NCI-H345 treated with DMSO at 0.1 percent for 48 hours (cell line): ENCODE results near the gene ARFIP2.
"Not testable (repeated sequence)": the region's sequence is repeated elsewhere in the genome, so short reads cannot be mapped to it uniquely, and the experiment has no call there.

Experiments used
- DNase-seq: peaks from one replicate; lab custom pipeline; 2025; ENCODE audit not compliant: unreplicated experiment; lab: John Stamatoyannopoulos, UW

The ARFIP2 gene, protein sequence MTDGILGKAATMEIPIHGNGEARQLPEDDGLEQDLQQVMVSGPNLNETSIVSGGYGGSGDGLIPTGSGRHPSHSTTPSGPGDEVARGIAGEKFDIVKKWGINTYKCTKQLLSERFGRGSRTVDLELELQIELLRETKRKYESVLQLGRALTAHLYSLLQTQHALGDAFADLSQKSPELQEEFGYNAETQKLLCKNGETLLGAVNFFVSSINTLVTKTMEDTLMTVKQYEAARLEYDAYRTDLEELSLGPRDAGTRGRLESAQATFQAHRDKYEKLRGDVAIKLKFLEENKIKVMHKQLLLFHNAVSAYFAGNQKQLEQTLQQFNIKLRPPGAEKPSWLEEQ

DNA sequence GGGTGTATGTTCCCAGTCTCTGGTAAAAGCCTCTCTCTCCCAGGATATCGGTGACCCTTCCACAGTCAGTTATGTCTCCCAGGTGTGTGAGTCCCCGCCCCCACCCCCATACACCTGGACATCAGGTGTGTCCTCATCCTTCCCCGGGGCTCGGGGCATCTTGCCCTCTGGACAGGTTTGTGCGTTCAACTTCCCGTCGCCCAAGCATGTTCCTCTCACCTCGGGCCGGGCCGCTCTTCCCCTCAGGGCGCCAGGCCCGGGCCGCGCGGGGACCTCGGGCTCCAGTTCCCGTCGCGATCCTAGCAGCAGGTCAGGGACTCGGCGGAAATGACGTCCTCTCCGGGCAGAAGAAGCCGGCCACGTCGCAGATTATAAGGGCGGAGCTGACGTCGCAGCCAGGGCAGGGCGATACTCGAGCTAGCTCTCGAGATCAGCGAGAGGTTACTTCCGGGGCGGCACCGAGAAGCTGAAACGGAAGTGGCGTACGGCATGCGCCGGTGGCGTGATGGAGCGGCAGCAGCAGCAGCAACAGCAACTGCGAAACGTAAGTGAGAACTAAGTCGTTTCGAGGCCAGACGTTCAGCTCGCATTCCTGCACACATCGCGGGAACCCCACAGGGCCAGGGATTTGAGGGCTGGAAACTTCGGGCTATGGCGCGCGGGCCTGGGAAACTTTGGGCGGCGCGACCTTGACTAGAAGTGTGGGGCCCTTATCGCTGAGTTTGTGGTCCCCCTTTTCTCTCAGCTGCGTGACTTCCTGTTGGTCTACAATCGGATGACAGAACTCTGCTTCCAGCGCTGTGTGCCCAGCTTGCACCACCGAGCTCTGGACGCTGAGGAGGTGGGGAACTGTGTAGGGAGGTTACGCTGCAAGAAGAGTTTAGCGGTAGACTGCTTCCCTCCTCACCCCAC lies at the start of gene ARFIP2, which contains the start of gene TIMM10B:
Gene ARFIP2 (minus strand): TSS at position 320 of the 912 bp plus-strand sequence. CDS start 910 bp downstream, outside the sequence.
Gene TIMM10B (plus strand): TSS at position 490 of the 912 bp plus-strand sequence. CDS start 16 bp downstream, at position 506.
- peak; percentile 91 for DNase-seq

DNA sequence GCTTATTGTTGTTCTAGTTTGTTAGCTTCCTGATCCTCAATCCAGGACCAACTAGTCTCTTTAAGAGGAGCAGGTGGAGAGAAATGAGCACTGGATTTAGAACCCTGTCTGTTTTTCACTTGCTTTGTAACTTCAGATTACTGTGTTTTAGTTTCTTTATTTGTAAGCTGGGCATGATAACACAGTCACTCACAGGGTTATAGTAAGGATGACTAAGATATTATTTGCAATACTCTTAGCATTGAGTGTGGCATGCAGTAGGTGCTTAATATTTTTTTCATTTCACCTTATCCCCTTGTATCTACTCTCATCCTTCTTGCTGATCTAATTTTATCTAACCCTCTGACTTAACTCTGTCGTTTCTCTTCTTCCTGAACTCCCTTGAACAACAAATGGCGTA lies 49.7 kb upstream of the ARFIP2 start:
- no peak for DNase-seq

DNA sequence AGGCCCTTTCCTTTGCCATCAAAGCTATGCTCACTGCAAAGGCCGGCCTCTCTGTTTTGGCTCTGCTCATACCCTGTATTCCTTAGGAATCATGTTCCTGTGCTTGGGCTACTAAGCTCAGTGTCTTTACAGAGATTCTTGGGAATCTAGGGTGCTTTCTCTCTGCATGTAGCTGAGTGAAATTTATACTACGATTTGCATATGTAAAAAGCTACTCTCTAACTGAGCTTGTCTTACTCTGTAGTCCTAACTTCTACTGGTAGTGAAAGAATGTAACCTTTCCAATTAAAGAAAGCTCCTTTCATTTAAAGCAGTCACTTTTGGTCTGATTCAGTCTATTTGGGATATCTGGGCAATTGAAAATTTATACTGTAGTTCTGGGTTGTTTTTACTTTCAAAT lies 48.1 kb upstream of the ARFIP2 start:
- no peak for DNase-seq

- no peak for DNase-seq
Observed at GRCh38 chr11:6526411-6527135, 45.4 kb upstream of the ARFIP2 start.

DNA sequence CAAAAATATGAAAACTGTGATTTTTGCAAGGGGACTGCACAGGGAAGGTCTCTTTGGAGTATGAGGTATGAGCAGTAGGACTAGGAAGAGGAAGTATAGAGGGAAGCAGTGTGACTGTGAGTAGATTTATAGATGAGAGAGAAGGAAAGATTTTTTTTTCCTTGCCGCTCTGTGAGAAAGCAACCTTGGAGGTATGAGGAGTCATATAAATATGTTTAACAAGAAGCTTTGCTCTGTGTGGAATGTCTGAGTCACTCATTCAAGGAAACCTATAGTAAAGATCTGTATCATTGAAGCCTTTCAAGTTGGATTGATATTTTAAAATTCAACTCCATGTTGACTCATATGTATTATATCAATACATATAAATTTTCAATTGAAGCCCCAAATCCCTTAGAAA lies 42.1 kb upstream of the ARFIP2 start:
- DNase-seq = no peak

GRCh38 chr11:6521946-6522345 lies 40.8 kb upstream of the ARFIP2 start:
- not testable (repeated sequence) for DNase-seq

DNA sequence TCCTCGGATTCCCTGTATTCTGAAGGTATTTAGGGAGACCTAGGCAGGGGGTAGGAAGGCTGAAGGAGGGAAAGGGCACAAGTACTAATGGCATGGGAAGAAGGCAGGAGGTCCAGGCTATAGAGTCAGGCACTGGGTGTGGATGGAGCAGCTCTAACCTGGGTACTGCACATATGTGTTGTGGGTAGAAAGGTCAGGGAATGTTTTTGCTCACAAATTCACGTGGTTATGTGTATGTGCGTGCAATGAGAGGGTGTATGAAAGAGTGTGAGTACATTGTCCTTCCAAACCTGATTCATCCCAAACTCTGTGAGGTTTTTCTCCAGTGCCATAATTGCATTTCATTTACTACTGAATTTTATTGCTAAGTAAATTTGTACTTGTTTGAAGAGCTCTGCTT lies 39.1 kb upstream of the ARFIP2 start:
- no peak for DNase-seq

DNA sequence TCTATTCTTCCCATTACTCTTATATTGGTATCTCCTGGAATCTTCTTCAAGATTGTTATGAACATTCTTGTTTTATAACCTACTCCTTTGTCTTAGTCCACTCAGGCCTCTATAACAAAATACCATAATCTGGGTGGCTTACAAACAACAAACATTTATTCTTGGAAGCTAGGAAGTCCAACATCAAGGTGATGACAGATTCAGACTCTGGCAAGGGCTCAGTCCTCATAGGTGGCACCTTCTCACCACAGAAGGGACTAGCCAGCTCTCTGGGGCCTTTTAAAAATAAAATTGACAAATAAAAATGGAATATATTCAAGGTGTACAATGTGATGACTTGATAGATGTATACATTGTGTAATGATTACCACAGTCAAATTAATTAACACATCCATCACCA lies 35.7 kb upstream of the ARFIP2 start:
- no peak for DNase-seq

GRCh38 chr11:6505577-6506240 lies 24.6 kb upstream of the ARFIP2 start:
- peak; percentile 28 for DNase-seq

- no peak for DNase-seq
Observed at GRCh38 chr11:6504166-6504565, 23.0 kb upstream of the ARFIP2 start.

GRCh38 chr11:6502382-6502781 lies 21.3 kb upstream of the ARFIP2 start:
- no peak for DNase-seq

DNA sequence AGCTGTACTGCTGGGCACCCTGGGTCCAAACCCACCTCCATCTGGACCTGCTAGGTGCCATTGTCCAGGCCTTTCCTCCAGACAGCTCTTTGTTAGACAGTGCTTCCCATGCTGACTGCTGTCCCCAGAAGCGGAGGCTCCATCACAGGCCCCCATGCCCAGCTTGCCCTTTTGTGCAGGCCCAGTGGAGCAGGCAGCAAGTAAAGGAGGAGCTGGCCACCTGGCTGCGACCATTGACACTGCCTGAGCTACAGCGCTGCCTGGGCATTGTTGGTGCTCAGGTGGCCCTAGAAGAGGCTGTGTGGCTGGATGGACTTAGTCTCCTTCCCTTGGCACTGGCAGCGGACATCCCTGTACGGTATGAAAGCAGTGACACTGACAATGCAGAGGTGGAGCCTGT lies 17.4 kb upstream of the ARFIP2 start:
- DNase-seq = no peak

GRCh38 chr11:6498121-6498520 lies 17.0 kb upstream of the ARFIP2 start:
- no peak for DNase-seq

DNA sequence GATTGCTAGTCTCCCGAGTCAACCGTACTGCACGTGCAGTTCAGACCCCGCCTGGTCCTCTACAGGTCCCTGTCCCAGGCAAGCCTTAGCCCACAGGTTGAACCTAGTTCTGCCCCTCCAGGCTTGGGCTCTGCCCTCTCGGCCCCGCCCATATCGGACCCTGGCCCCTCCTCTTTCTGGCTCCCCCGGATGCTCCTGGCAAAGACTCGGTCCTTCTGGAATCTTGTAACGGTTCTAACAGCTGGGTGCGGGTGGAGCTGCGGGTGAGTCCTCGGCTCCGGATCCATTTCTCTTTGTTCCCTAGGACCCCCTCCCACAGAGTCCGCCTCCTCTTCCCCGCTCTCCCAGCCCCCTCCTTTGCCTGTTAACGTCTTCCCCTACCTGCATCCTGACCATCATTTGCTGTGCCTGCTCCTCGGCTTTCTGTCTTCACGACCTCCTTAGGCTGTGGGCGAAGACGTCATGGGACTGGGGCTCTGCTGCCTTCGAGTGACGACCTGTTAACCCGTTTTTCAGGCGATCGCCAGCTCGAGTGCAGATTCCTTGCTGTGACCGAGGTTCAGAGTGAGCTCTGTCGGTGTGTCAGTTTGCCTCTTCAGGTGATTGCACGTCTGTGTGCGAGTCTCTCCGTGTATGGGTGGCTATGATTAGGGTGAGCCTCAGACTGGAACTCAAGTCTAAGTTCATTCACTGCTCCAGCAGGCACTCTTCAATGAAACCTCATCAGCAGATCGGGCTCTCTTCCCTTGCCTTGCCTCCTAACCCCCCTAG lies 16.1 kb upstream of the ARFIP2 start, which contains the start of gene DNHD1:
Gene DNHD1 (plus strand): TSS at position 212 of the 771 bp plus-strand sequence. CDS start 936 bp downstream, outside the sequence.
- DNase-seq = no peak

GRCh38 chr11:6489306-6489705 lies 8.2 kb upstream of the ARFIP2 start:
- DNase-seq = no peak

DNA sequence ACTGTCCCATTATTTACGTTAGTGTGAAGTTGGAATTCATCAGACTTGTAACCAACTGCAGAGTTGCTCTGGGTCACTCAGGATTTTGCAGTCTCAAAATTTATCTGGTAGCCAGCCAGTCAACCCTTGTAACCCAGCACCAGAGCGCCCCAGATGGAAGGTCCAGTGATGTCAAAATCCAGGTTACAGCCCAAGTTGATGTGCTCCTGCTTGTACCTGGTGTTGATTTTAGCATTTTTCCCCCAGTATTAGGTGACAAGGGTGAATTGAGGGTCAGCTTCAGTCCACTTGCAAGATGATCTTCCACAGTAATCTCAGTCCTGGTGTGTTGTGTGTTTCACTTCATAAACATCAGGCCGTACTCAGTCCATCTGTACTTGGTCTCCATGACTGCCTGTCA lies 7.7 kb upstream of the ARFIP2 start:
- no peak for DNase-seq

DNA sequence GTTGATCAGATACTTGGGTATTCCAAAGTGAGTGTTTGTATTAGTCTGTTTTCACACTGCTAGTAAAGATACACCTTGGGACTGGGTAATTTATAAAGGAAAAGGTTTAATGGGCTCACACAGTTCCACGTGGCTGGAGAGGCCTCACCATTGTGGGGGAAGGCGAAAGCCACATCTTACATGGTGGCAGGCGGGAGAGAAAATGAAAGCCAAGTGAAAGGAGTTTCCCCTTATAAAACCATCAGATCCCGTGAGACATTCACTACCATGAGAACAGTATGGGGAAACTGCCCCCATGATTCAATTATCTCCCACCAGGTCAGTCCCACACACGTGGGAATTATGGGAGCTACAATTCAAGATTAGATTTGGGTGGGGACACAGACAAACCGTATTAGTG lies 7.2 kb upstream of the ARFIP2 start:
- no peak for DNase-seq

GRCh38 chr11:6486938-6487337 lies 5.8 kb upstream of the ARFIP2 start:
- no peak for DNase-seq

DNA sequence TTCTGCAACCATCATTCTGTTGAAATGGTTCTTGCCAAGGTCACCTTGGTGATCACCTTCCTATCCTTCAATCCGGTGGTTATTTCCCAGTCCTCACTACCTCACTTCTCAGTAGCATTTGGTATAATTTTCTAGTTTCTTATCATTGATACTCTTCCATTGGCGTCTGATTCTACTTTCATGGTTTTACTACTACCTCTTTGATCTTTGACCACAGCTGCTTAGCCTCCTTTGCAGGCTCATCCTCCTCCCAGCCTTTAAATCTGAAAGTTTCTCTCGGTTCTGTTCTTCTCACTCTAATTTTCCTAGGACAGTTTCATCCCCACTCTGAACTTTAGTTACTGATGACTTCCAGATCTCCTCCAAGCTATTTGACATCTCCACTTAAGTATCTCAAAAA lies 5.1 kb upstream of the ARFIP2 start:
- DNase-seq = no peak

- no peak for DNase-seq
Observed at GRCh38 chr11:6485661-6486060, 4.5 kb upstream of the ARFIP2 start.
